Adrenal gland (tissue), 12 donors: ENCODE data around the gene MISP3. TPM values are rescaled to one million over a fixed set of nuclear protein-coding genes. Genes with fewer than 3 reads are reported as not detected.

Experiments
- DNase-seq, 7 donors: peaks; one replicate each; pipeline ENCODE4 v3.0.0-alpha.2; 2019 to 2020
- H3K27ac ChIP-seq, 5 donors: fragments of 200-600 bp; sonication (generic) in 4 of 5; 1 replicate in 3 of 5; 2 replicates in 2 of 5; pipeline versions ENCODE4 v1.5.1 to v1.8.0; 2016 to 2020; ENCODE audit warnings: mild to moderate bottlenecking in 1 of 5
- H3K27me3 ChIP-seq: fragments of 200-600 bp; 2 replicates; pipeline ENCODE4 v1.8.0; 2021
- H3K36me3 ChIP-seq, 2 donors: fragments of 200-600 bp; replicated peaks in 1 of 2; 1 replicate in 1 of 2; 2 replicates in 1 of 2; pipeline versions ENCODE4 v1.5.1 to v1.8.0; 2018 to 2022
- H3K4me1 ChIP-seq, 2 donors: fragments of 200-600 bp; replicated peaks in 1 of 2; 1 replicate in 1 of 2; 2 replicates in 1 of 2; pipeline versions ENCODE4 v1.5.1 to v1.8.0; 2018 to 2021
- H3K4me3 ChIP-seq, 4 donors: fragments of 200-600 bp; sonication (generic) in 3 of 4; one replicate each; pipeline ENCODE4 v1.5.1; 2016 to 2018
- H3K9me3 ChIP-seq, 3 donors: fragments of 200-600 bp; sonication (generic) in 1 of 3; replicated peaks in 1 of 3; 1 replicate in 2 of 3; 2 replicates in 1 of 3; pipeline versions ENCODE4 v1.5.1 to v1.8.0; 2016 to 2021
- CTCF ChIP-seq, 6 experiments: fragments of 450-650 bp in 4 of 6; fragments of 200-600 bp in 2 of 6; sonication (generic) in 1 of 6; IDR thresholded peaks; 1 replicate in 5 of 6; 2 replicates in 1 of 6; pipeline versions ENCODE4 v1.5.1 to v1.8.0; 2016 to 2021; ENCODE audit warnings: antibody characterized with exemption in 6 of 6, mild to moderate bottlenecking in 2 of 6, moderate library complexity in 1 of 6
- POLR2A ChIP-seq, 2 donors: fragments of 450-650 bp; IDR thresholded peaks; one replicate each; pipeline ENCODE4 v1.6.1; 2017; ENCODE audit warnings: antibody characterized with exemption in 2 of 2, mild to moderate bottlenecking in 2 of 2, moderate library complexity in 1 of 2
- WGBS, 4 donors: extraction: QIAGEN DNeasy Blood & Tissue Kit in 2 of 4; methylation state at CpG; one replicate each; pipeline versions ENCODE4 v1.1.5 to v1.1.7; 2013 to 2017; 5-methylcytosine and 5-hydroxymethylcytosine counted together
- intact Hi-C, 2 donors: fragments of 100-400 bp; cut with DNase I; formaldehyde crosslinking; loops; one replicate each; pipeline versions ENCODE4 v1.14.1 to v1.15.0; 2022 to 2023
- polyA plus RNA-seq, 3 donors: library from polyadenylated mRNA; stranded (reverse); fragments of 200-250 nt in 2 of 3; fragments of 350-450 nt in 1 of 3; fragmentation: Illumina TruSeq in 1 of 3; extraction: RNeasy Lipid Tissue Mini Kit (QIAGEN cat#74804) in 1 of 3; gene quantifications; one replicate each; pipeline ENCODE4 v1.2.3, GENCODE V29; 2013 to 2014
- total RNA-seq, 9 donors: library from RNA; depleted of rRNA in 4 of 9; stranded (reverse); fragments of >200 nt in 4 of 9; fragments of 120-200 nt in 1 of 9; fragmentation: NEBNext Ultra II Directional in 1 of 9; extraction: Animal tissue kit (Norgen Biotek cat#: 25700) in 1 of 9; gene quantifications; one replicate each; pipeline versions ENCODE4 v1.1.0 to v1.2.4, GENCODE V29; 2013 to 2023
- donor health status: healthy with polysubstance abuse.
- donor health status: Bipolar disorder and iron deficiency.
- donor health status: DM: yes; HTN: yes; CAD: no.
- donor health status: DM: no; HTN: no; CAD: no.
- donor health status: DM: no; HTN: no; CAD: no.
- donor health status: DM: yes; HTN: yes; CAD: no.

MISP3 gene
- total and polyA plus RNA-seq, 12 donors = 0.78 to 87.9 (median 3.2) TPM

GRCh38 chr19:14090509-14091080 lies 18.0 kb downstream of the MISP3 start, which contains the start of gene SAMD1:
Gene SAMD1 (minus strand): TSS chr19:14090751.
- Histone ChIP-seq H3K27ac (peak within 1 kb of the TSS; percentile 80 to 98 (median 94)), H3K4me3 (peak within 1 kb of the TSS; percentile 64 to 92 (median 79)), H3K9me3 (peaks cover 0 to 5% (median 0%) of the 10 kb centered on the region in 3 donors), H3K4me1 (peaks cover 0 to 21% of the 10 kb centered on the region in 2 donors), H3K27me3 (no peaks in the 10 kb centered on the region), H3K36me3 (peaks cover 0 to 12% of the 10 kb centered on the region in 2 donors)
- TF ChIP-seq CTCF (IDR thresholded peaks at IDR 0.05) (no peak), POLR2A (IDR thresholded peaks at IDR 0.05) (no peak)
- 0 to 2% (median 1%) methylated on average over 7 to 47 of the region's 65 CpGs for WGBS, 4 donors
- intact Hi-C loops = no loop called here
- DNase-seq = peak; percentile 92 to 95 (median 94)

GRCh38 chr19:14091081-14091812 lies 18.7 kb downstream of the MISP3 start:
- H3K4me3 ChIP-seq = peak overlapping the region; percentile 64 to 92 (median 79)
- intact Hi-C loops = no loop called here
- TF ChIP-seq CTCF (IDR thresholded peaks at IDR 0.05) (peak in 5 of 6 experiments; percentile 14 to 33 (median 24)), POLR2A (IDR thresholded peaks at IDR 0.05) (peak; percentile 76 to 87)
- H3K36me3 ChIP-seq = peaks cover 0 to 15% of the 10 kb centered on the region in 2 donors
- H3K9me3 ChIP-seq = peaks cover 0 to 5% (median 0%) of the 10 kb centered on the region in 3 donors
- H3K27me3 ChIP-seq = no peaks in the 10 kb centered on the region
- DNase-seq = peak in 6 of 7 donors; percentile 49 to 87 (median 78)
- H3K27ac ChIP-seq = peak overlapping the region; percentile 80 to 98 (median 94)
- peaks cover 0 to 21% of the 10 kb centered on the region in 2 donors for H3K4me1 ChIP-seq
- 0 to 3% (median 1%) methylated on average over 9 to 67 of the region's 72 CpGs for WGBS, 4 donors

- no peak for TF ChIP-seq POLR2A (IDR thresholded peaks at IDR 0.05)
- no peak for TF ChIP-seq CTCF (IDR thresholded peaks at IDR 0.05)
Observed at GRCh38 chr19:14091813-14092462, 19.4 kb downstream of the MISP3 start.

More at GRCh38 chr19:14091813-14092462, 19.4 kb downstream of the MISP3 start:
- Histone ChIP-seq H3K4me3 (peak overlapping the region in 2 of 4 donors; percentile 64 to 92), H3K27ac (peak overlapping the region in 4 of 5 donors; percentile 91 to 98 (median 94)), H3K9me3 (peaks cover 0 to 5% (median 0%) of the 10 kb centered on the region in 3 donors), H3K36me3 (peaks cover 0 to 22% of the 10 kb centered on the region in 2 donors), H3K27me3 (no peaks in the 10 kb centered on the region), H3K4me1 (peaks cover 0 to 21% of the 10 kb centered on the region in 2 donors)
- peak in 1 of 7 donors; percentile 47 for DNase-seq
- 16 to 22% (median 18%) methylated on average over 15 of the region's 15 CpGs for WGBS, 4 donors
- intact Hi-C loops = no loop called here
